NCI-H526 (cell line): ENCODE measurements around the gene ANKRD34C.
"Not testable (repeated sequence)": the region's sequence is repeated elsewhere in the genome, so short reads cannot be mapped to it uniquely, and the experiment has no call there.

Experiments
- DNase-seq, 2 experiments: peaks; one replicate each; lab custom pipeline; 2025; lab: John Stamatoyannopoulos, UW

ANKRD34C gene

GRCh38 chr15:79310985-79311900, 28.7 kb downstream of the ANKRD34C start, which contains the start of gene TMED3:
Gene TMED3, plus strand, starts transcription at chr15:79311112. Its CDS starts 138 bp downstream, at chr15:79311250.
- DNase-seq: peak; percentile 58 to 92

DNA sequence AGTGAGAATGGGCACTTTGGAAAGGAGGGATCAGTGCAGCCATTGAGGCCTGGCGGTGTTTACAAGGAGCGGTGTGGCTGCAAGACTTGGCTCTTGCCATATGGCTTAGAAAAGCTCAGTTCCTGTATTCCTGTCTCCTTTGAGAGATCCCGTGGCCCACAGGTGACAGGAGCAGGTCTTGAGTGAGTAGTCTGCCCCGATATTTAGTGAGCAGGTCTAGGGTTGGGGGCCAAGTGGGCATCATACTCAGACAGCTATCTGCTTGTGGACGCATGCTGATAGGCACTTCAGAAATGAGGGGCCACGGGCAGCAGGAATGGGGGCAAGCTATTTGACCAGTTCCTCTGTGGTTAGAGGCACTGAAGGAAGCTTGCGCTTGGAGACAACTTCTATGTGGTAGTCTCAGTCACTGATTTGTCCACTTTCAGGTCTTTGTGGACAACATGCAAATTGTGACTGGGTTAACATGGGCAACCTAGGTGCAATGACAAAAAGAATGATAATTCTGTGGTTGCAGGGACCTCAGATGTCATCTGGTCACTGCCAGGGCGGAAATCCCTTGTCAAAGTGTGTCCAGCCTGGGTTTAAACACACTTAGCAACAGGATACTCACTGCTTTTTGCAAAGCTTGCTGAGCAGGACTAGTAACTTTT, 29.5 kb downstream of the ANKRD34C start:
- no peak for DNase-seq

DNA sequence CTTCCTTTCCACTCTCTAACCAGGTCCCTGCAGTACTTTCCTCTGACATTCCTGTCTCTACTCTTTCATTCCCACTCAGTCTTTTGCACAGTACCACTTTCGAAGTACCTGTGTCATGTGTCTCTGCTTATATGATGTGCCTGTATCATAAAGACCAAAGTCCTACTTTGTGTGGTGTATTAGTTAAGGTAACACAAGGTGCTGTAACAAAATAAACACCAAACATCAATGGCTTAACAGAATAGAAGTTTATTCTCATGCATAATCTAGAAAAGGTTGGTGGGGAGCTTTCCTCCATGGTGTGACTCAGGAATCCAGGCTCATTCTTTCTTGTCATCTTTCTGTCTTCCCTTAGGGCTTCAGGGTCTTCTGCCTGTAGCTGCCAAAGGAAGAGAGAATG, 31.7 kb downstream of the ANKRD34C start:
- DNase-seq: no peak

DNA sequence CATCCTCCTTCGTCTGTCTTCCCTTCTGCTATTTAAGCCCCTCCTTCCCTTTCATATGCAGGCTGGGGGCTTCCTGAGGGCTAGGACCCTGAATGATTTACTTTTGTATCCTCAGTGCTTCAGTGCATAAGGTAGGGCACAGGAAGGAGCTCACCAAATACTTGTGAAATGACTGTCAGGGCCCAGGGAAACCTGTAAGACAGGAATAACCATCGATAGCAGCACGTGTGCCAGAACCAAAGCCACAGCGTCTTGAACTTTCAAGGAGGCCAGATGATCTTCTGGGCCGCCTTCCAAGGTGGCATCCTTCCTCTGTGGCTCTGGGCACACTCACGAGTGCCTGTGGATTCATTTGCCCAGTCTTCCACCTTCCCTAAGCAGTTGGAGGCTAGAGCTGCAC, 32.3 kb downstream of the ANKRD34C start:
- no peak for DNase-seq

GRCh38 chr15:79315623-79316328, 33.3 kb downstream of the ANKRD34C start:
- no peak for DNase-seq

DNA sequence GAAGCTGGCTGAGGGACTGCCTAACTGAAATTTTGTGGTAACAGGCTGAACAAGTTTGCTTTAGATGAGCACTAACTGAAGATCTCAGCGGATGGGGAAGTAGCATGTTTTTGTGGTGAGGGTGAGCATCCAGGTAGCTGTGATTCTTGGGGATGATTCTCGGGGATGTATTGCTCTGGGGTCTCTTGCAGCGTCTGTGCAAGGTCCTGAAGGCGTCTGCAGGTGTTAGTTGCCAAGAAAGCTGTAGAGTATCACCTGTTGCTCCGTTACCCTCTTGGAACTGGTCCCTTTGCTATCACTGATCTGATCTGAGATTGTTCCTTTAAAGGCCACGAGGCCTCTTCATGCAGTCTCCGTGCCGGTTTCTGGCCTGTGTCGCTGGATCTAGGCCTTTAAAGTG, 34.3 kb downstream of the ANKRD34C start:
- no peak for DNase-seq

DNA sequence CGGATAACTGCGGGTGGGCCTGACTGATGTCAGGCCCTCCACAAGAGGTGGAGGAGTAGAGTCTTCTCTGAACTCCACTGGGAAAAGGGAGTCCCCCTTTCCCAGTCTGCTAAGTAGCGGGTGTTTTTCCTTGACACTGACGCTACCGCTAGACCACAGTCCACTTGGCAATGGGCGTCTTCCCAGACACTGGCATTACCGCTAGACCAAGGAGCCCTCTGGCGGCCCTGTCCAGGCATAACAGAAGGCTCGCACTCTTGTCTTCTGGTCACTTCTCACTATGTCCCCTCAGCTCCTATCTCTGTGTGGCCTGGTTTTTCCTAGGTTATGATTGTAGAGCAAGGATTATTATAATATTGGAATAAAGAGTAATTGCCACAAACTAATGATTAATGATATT, 37.5 kb downstream of the ANKRD34C start:
- DNase-seq: not testable (repeated sequence)

GRCh38 chr15:79321876-79322275, 39.4 kb downstream of the ANKRD34C start:
- no peak for DNase-seq

DNA sequence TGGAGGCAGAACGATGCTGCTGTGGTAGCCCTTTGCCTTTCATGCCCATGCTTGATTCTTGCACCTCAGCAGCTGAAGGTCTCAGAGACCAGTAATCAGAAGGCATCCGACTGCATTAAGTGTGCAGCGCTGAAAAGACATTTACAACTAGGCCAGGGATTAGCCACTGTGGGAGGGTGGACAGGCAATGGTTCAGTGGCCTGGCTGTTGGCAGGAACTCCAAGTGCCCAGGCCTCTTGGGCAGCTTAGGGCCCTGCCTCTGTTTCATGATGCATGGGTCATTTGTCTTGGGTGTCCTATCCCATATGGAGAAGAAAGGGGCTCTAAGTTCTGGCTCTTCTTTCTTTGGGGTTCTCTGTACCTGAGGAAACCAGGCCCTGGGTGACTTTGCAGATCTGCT, 39.8 kb downstream of the ANKRD34C start:
- DNase-seq: no peak

GRCh38 chr15:79322945-79323344, 40.4 kb downstream of the ANKRD34C start:
- DNase-seq: no peak

- DNase-seq: no peak
Measured at GRCh38 chr15:79329171-79329611, 46.7 kb downstream of the ANKRD34C start.
